Measurements from ENCODE around the gene GARS1.

GARS1 gene

GRCh38 chr7:30642789-30643188 lies 48.1 kb downstream of the GARS1 start:
- Histone ChIP-seq H3K27ac (ENCODE audit: insufficient read depth, low read depth, low read length, poor library complexity, severe bottlenecking) (no peak overlapping the region), H3K9me3 (ENCODE audit: control insufficient read depth, low read length) (no peaks in the 10 kb centered on the region), H3K4me1 (ENCODE audit: control insufficient read depth, insufficient read depth, low read length) (peaks cover 10% of the 10 kb centered on the region), H3K27me3 (ENCODE audit: control insufficient read depth, insufficient read depth, low read length, poor library complexity, severe bottlenecking) (no peaks in the 10 kb centered on the region), H3K4me3 (ENCODE audit: insufficient read depth, low read depth, low read length) (peak overlapping the region; percentile 44), H3K36me3 (ENCODE audit: control insufficient read depth, insufficient read depth, low read length) (no peaks in the 10 kb centered on the region)
- 42 to 60% methylated on average over 2 to 4 of the region's 4 CpGs for WGBS, 2 experiments

- Histone ChIP-seq H3K36me3 (ENCODE audit: control insufficient read depth, insufficient read depth, low read length) (no peaks in the 10 kb centered on the region), H3K9me3 (ENCODE audit: control insufficient read depth, low read length) (no peaks in the 10 kb centered on the region), H3K27me3 (ENCODE audit: control insufficient read depth, insufficient read depth, low read length, poor library complexity, severe bottlenecking) (no peaks in the 10 kb centered on the region), H3K4me3 (ENCODE audit: insufficient read depth, low read depth, low read length) (no peak overlapping the region), H3K27ac (ENCODE audit: insufficient read depth, low read depth, low read length, poor library complexity, severe bottlenecking) (no peak overlapping the region), H3K4me1 (ENCODE audit: control insufficient read depth, insufficient read depth, low read length) (peaks cover 13% of the 10 kb centered on the region)
- 93 to 96% methylated on average over 4 of the region's 4 CpGs for WGBS, 2 experiments
Observed at GRCh38 chr7:30644286-30644955, 49.7 kb downstream of the GARS1 start.

GRCh38 chr7:30645661-30646060 lies 51.0 kb downstream of the GARS1 start:
- H3K4me3 ChIP-seq (ENCODE audit: insufficient read depth, low read depth, low read length): no peak overlapping the region
- no peaks in the 10 kb centered on the region for H3K9me3 ChIP-seq (ENCODE audit: control insufficient read depth, low read length)
- H3K27ac ChIP-seq (ENCODE audit: insufficient read depth, low read depth, low read length, poor library complexity, severe bottlenecking): no peak overlapping the region
- peaks cover 13% of the 10 kb centered on the region for H3K4me1 ChIP-seq (ENCODE audit: control insufficient read depth, insufficient read depth, low read length)
- H3K36me3 ChIP-seq (ENCODE audit: control insufficient read depth, insufficient read depth, low read length): no peaks in the 10 kb centered on the region
- no peaks in the 10 kb centered on the region for H3K27me3 ChIP-seq (ENCODE audit: control insufficient read depth, insufficient read depth, low read length, poor library complexity, severe bottlenecking)
- WGBS, 2 experiments: 96 to 98% methylated on average over 3 of the region's 3 CpGs

- H3K4me3 ChIP-seq (ENCODE audit: insufficient read depth, low read depth, low read length): no peak overlapping the region
- 96 to 97% methylated on average over 12 of the region's 12 CpGs for WGBS, 2 experiments
Observed at GRCh38 chr7:30646154-30646553, 51.5 kb downstream of the GARS1 start.

GRCh38 chr7:30647589-30648364 lies 53.1 kb downstream of the GARS1 start:
- peaks cover 13% of the 10 kb centered on the region for H3K4me1 ChIP-seq (ENCODE audit: control insufficient read depth, insufficient read depth, low read length)
- no peaks in the 10 kb centered on the region for H3K27me3 ChIP-seq (ENCODE audit: control insufficient read depth, insufficient read depth, low read length, poor library complexity, severe bottlenecking)
- no peak overlapping the region for H3K4me3 ChIP-seq (ENCODE audit: insufficient read depth, low read depth, low read length)
- no peaks in the 10 kb centered on the region for H3K9me3 ChIP-seq (ENCODE audit: control insufficient read depth, low read length)
- WGBS, 2 experiments: 75 to 79% methylated on average over 10 of the region's 10 CpGs
- no peaks in the 10 kb centered on the region for H3K36me3 ChIP-seq (ENCODE audit: control insufficient read depth, insufficient read depth, low read length)
- no peak overlapping the region for H3K27ac ChIP-seq (ENCODE audit: insufficient read depth, low read depth, low read length, poor library complexity, severe bottlenecking)

More at GRCh38 chr7:30646154-30646553, 51.5 kb downstream of the GARS1 start:
- Histone ChIP-seq H3K27ac (ENCODE audit: insufficient read depth, low read depth, low read length, poor library complexity, severe bottlenecking) (no peak overlapping the region), H3K27me3 (ENCODE audit: control insufficient read depth, insufficient read depth, low read length, poor library complexity, severe bottlenecking) (no peaks in the 10 kb centered on the region), H3K9me3 (ENCODE audit: control insufficient read depth, low read length) (no peaks in the 10 kb centered on the region), H3K4me1 (ENCODE audit: control insufficient read depth, insufficient read depth, low read length) (peaks cover 13% of the 10 kb centered on the region), H3K36me3 (ENCODE audit: control insufficient read depth, insufficient read depth, low read length) (no peaks in the 10 kb centered on the region)

GRCh38 chr7:30648744-30649540 lies 54.3 kb downstream of the GARS1 start:
- H3K36me3 ChIP-seq (ENCODE audit: control insufficient read depth, insufficient read depth, low read length): no peaks in the 10 kb centered on the region
- no peaks in the 10 kb centered on the region for H3K9me3 ChIP-seq (ENCODE audit: control insufficient read depth, low read length)
- peaks cover 11% of the 10 kb centered on the region for H3K4me1 ChIP-seq (ENCODE audit: control insufficient read depth, insufficient read depth, low read length)
- no peak overlapping the region for H3K4me3 ChIP-seq (ENCODE audit: insufficient read depth, low read depth, low read length)
- no peaks in the 10 kb centered on the region for H3K27me3 ChIP-seq (ENCODE audit: control insufficient read depth, insufficient read depth, low read length, poor library complexity, severe bottlenecking)
- H3K27ac ChIP-seq (ENCODE audit: insufficient read depth, low read depth, low read length, poor library complexity, severe bottlenecking): no peak overlapping the region
- 93 to 96% methylated on average over 15 of the region's 15 CpGs for WGBS, 2 experiments

GRCh38 chr7:30649717-30650420 lies 55.2 kb downstream of the GARS1 start:
- Histone ChIP-seq H3K4me3 (ENCODE audit: insufficient read depth, low read depth, low read length) (no peak overlapping the region), H3K36me3 (ENCODE audit: control insufficient read depth, insufficient read depth, low read length) (no peaks in the 10 kb centered on the region)
- WGBS, 2 experiments: 88 to 91% methylated on average over 13 of the region's 13 CpGs

GRCh38 chr7:30650421-30650808 lies 55.7 kb downstream of the GARS1 start:
- no peaks in the 10 kb centered on the region for H3K27me3 ChIP-seq (ENCODE audit: control insufficient read depth, insufficient read depth, low read length, poor library complexity, severe bottlenecking)
- WGBS, 2 experiments: 86 to 93% methylated on average over 7 of the region's 7 CpGs

More at GRCh38 chr7:30649717-30650420, 55.2 kb downstream of the GARS1 start:
- Histone ChIP-seq H3K4me1 (ENCODE audit: control insufficient read depth, insufficient read depth, low read length) (peaks cover 11% of the 10 kb centered on the region), H3K9me3 (ENCODE audit: control insufficient read depth, low read length) (no peaks in the 10 kb centered on the region), H3K27me3 (ENCODE audit: control insufficient read depth, insufficient read depth, low read length, poor library complexity, severe bottlenecking) (no peaks in the 10 kb centered on the region), H3K27ac (ENCODE audit: insufficient read depth, low read depth, low read length, poor library complexity, severe bottlenecking) (no peak overlapping the region)

GRCh38 chr7:30652132-30652531 lies 57.5 kb downstream of the GARS1 start:
- H3K27ac ChIP-seq (ENCODE audit: insufficient read depth, low read depth, low read length, poor library complexity, severe bottlenecking): no peak overlapping the region
- no peaks in the 10 kb centered on the region for H3K36me3 ChIP-seq (ENCODE audit: control insufficient read depth, insufficient read depth, low read length)
- 95% methylated on average over 7 of the region's 7 CpGs for WGBS, 2 experiments

More at GRCh38 chr7:30650421-30650808, 55.7 kb downstream of the GARS1 start:
- Histone ChIP-seq H3K4me1 (ENCODE audit: control insufficient read depth, insufficient read depth, low read length) (peaks cover 11% of the 10 kb centered on the region), H3K9me3 (ENCODE audit: control insufficient read depth, low read length) (no peaks in the 10 kb centered on the region), H3K27ac (ENCODE audit: insufficient read depth, low read depth, low read length, poor library complexity, severe bottlenecking) (no peak overlapping the region), H3K36me3 (ENCODE audit: control insufficient read depth, insufficient read depth, low read length) (no peaks in the 10 kb centered on the region), H3K4me3 (ENCODE audit: insufficient read depth, low read depth, low read length) (no peak overlapping the region)

More at GRCh38 chr7:30652132-30652531, 57.5 kb downstream of the GARS1 start:
- H3K4me1 ChIP-seq (ENCODE audit: control insufficient read depth, insufficient read depth, low read length): peaks cover 10% of the 10 kb centered on the region
- H3K27me3 ChIP-seq (ENCODE audit: control insufficient read depth, insufficient read depth, low read length, poor library complexity, severe bottlenecking): no peaks in the 10 kb centered on the region
- H3K9me3 ChIP-seq (ENCODE audit: control insufficient read depth, low read length): no peaks in the 10 kb centered on the region
- no peak overlapping the region for H3K4me3 ChIP-seq (ENCODE audit: insufficient read depth, low read depth, low read length)
